Chondrocyte (in vitro differentiated cells): ENCODE results near the gene PLCE1. TPM values are rescaled to one million over a fixed set of nuclear protein-coding genes. Genes with fewer than 3 reads are reported as not detected.

ENCODE experiments used
- DNase-seq: peaks from one replicate; pipeline ENCODE4 v3.0.0; 2021; ENCODE audit warnings: mixed read lengths, low spot score
- H3K27ac Mint-ChIP-seq: one replicate; pipeline ENCODE4 v1.8.0; 2021; ENCODE audit warnings: mild to moderate bottlenecking, moderate library complexity, mixed read lengths; ENCODE audit not compliant: unreplicated experiment
- H3K27me3 Mint-ChIP-seq: 2 replicates; pipeline ENCODE4 v1.8.0; 2021; ENCODE audit warnings: low read depth, mixed read lengths
- H3K36me3 Mint-ChIP-seq: 2 replicates; pipeline ENCODE4 v1.8.0; 2021; ENCODE audit warnings: low read depth, mixed read lengths
- H3K4me1 Mint-ChIP-seq: 2 replicates; pipeline ENCODE4 v1.8.0; 2021; ENCODE audit warnings: low read depth, mild to moderate bottlenecking, mixed read lengths
- H3K4me3 Mint-ChIP-seq: one replicate; pipeline ENCODE4 v1.8.0; 2021; ENCODE audit warnings: mild to moderate bottlenecking, moderate library complexity, mixed read lengths; ENCODE audit not compliant: unreplicated experiment
- H3K9me3 Mint-ChIP-seq: 2 replicates; pipeline ENCODE4 v1.8.0; 2021; ENCODE audit warnings: low read depth, mixed read lengths
- CTCF ChIP-seq: fragments of 200-600 bp; sonication (generic); IDR thresholded peaks from 2 replicates; pipeline ENCODE4 v1.5.0; 2021; ENCODE audit warnings: antibody characterized with exemption, mild to moderate bottlenecking, moderate library complexity
- total RNA-seq: library from RNA; stranded (reverse); gene quantifications from 3 replicates; pipeline ENCODE4 v1.2.1, GENCODE V29; 2021

Gene PLCE1
- total RNA-seq, 1 donor from 2014 or later = 10.6 TPM

- peaks cover 28% of the 10 kb centered on the region for H3K4me1 Mint-ChIP-seq
- H3K27ac Mint-ChIP-seq = no peak overlapping the region
- no peaks in the 10 kb centered on the region for H3K27me3 Mint-ChIP-seq
- H3K9me3 Mint-ChIP-seq = no peaks in the 10 kb centered on the region
- DNase-seq = no peak
- peaks cover 3% of the 10 kb centered on the region for H3K36me3 Mint-ChIP-seq
- H3K4me3 Mint-ChIP-seq = no peak overlapping the region
- TF ChIP-seq CTCF = no peak
Measured at GRCh38 chr10:94003488-94003887, 9.8 kb downstream of the PLCE1 start.

- no peak for TF ChIP-seq CTCF
- no peak for DNase-seq
- H3K27me3 Mint-ChIP-seq = no peaks in the 10 kb centered on the region
- no peaks in the 10 kb centered on the region for H3K9me3 Mint-ChIP-seq
- H3K4me3 Mint-ChIP-seq = no peak overlapping the region
- no peak overlapping the region for H3K27ac Mint-ChIP-seq
- no peaks in the 10 kb centered on the region for H3K36me3 Mint-ChIP-seq
- peaks cover 16% of the 10 kb centered on the region for H3K4me1 Mint-ChIP-seq
Measured at GRCh38 chr10:94005050-94005449, 11.3 kb downstream of the PLCE1 start.

GRCh38 chr10:94006591-94007550 lies 13.1 kb downstream of the PLCE1 start:
- no peaks in the 10 kb centered on the region for H3K9me3 Mint-ChIP-seq
- TF ChIP-seq CTCF = no peak
- H3K36me3 Mint-ChIP-seq = peaks cover 2% of the 10 kb centered on the region
- H3K4me3 Mint-ChIP-seq = no peak overlapping the region
- H3K27me3 Mint-ChIP-seq = no peaks in the 10 kb centered on the region
- peak overlapping the region; percentile 57 for H3K27ac Mint-ChIP-seq
- no peak for DNase-seq
- H3K4me1 Mint-ChIP-seq = peaks cover 15% of the 10 kb centered on the region

GRCh38 chr10:94008526-94008925 lies 14.8 kb downstream of the PLCE1 start:
- Mint-ChIP-seq H3K27ac (no peak overlapping the region), H3K9me3 (no peaks in the 10 kb centered on the region), H3K4me3 (no peak overlapping the region), H3K36me3 (peaks cover 2% of the 10 kb centered on the region), H3K4me1 (peaks cover 15% of the 10 kb centered on the region), H3K27me3 (no peaks in the 10 kb centered on the region)
- DNase-seq = no peak
- TF ChIP-seq CTCF = no peak

GRCh38 chr10:94010116-94010515 lies 16.4 kb downstream of the PLCE1 start:
- H3K9me3 Mint-ChIP-seq = no peaks in the 10 kb centered on the region
- H3K4me3 Mint-ChIP-seq = no peak overlapping the region
- H3K27ac Mint-ChIP-seq = no peak overlapping the region
- peaks cover 2% of the 10 kb centered on the region for H3K36me3 Mint-ChIP-seq
- peaks cover 23% of the 10 kb centered on the region for H3K4me1 Mint-ChIP-seq
- no peaks in the 10 kb centered on the region for H3K27me3 Mint-ChIP-seq
- no peak for TF ChIP-seq CTCF
- no peak for DNase-seq
